ENCODE results near the gene DOC2A. TPM values are rescaled to one million over a fixed set of nuclear protein-coding genes. Genes with fewer than 3 reads are reported as not detected.

DOC2A gene
- total and polyA plus RNA-seq, 10 of the 15 experiments (the other 5 are each of a cell fraction or from before 2014, with no cell fraction given): 0.06 to 0.17 (median 0.12) TPM; not detected in 6

GRCh38 chr16:30003670-30004423 is 7.0 kb downstream of the DOC2A start:
- Histone ChIP-seq H3K27ac (ENCODE audit: control insufficient read depth, insufficient read depth) (no peak overlapping the region), H3K79me2 (ENCODE audit: control insufficient read depth, insufficient read depth, low read length) (no peaks in the 10 kb centered on the region), H4K20me1 (ENCODE audit: control insufficient read depth, insufficient read depth) (no peaks in the 10 kb centered on the region), H3K36me3 (ENCODE audit: control insufficient read depth in 2 of 2, insufficient read depth in 2 of 2, low read length in 1 of 2) (peaks cover 0 to 6% of the 10 kb centered on the region in 2 experiments; a peak in 3 of 4 replicates), H3K9ac (ENCODE audit: control insufficient read depth, insufficient read depth, low read length) (no peak overlapping the region), H3K4me2 (ENCODE audit: control insufficient read depth, insufficient read depth) (no peak overlapping the region), H3K27me3 (replicated peaks in 1 of 2; ENCODE audit: control insufficient read depth in 2 of 2, insufficient read depth in 2 of 2, low read length in 1 of 2) (no peaks in the 10 kb centered on the region), H3K4me3 (no peak overlapping the region), H3K4me1 (ENCODE audit: control insufficient read depth, insufficient read depth, low read length) (no peaks in the 10 kb centered on the region), H3K9me3 (replicated peaks; ENCODE audit: control insufficient read depth, insufficient read depth, low read length) (no peaks in the 10 kb centered on the region), H2AFZ (ENCODE audit: control insufficient read depth, low read depth, low read length) (no peak overlapping the region)
- TF ChIP-seq FOXM1 (IDR thresholded peaks at IDR 0.05; ENCODE audit: low read depth, low read length) (no peak), NFYA (IDR thresholded peaks at IDR 0.05; ENCODE audit: borderline replicate concordance, low read depth, low read length) (no peak), GABPA (IDR thresholded peaks at IDR 0.05; ENCODE audit: low read depth) (no peak), HDAC6 (IDR thresholded peaks at IDR 0.05; ENCODE audit: unreplicated experiment) (no peak), SMAD5 (IDR thresholded peaks at IDR 0.05; ENCODE audit: low read depth) (no peak), RELA (IDR thresholded peaks at IDR 0.05; ENCODE audit: borderline replicate concordance, partially characterized antibody) (no peak), SUPT20H (IDR thresholded peaks at IDR 0.05; ENCODE audit: borderline replicate concordance, control insufficient read depth, low read depth, low read length) (no peak), BHLHE40 (IDR thresholded peaks at IDR 0.05; ENCODE audit: borderline replicate concordance in 1 of 2, low read depth in 2 of 2, low read length in 1 of 2) (peak in 1 of 2 experiments; percentile 20; a peak in 1 of 4 replicates)
- DNase-seq (ENCODE audit: low read depth, low spot score) (no peak), ATAC-seq (no peak), FAIRE-seq (no peak)
- ChIA-PET CTCF (interaction anchor here (1.1 to 1.4 kb wide), 4 partner anchors 19 to 392 kb away, joined by 3 to 4 read pairs (median 3); partner anchors contain the start of gene C16orf92), RAD21 (ENCODE audit: unreplicated experiment) (no interaction called here), SMC1A (ENCODE audit: uncharacterized antibody, unreplicated experiment) (no interaction called here), POLR2A (no interaction called here)
- BruUV-seq (replicated peaks): no TSS peak
- WGBS (ENCODE audit: insufficient coverage, insufficient replicate concordance, low lambda C conversion rate, missing lambda C conversion rate): 81% methylated on average over 17 of the region's 17 CpGs
- in situ Hi-C loops (cut with MboI) (loop anchor here (25.0 kb wide), 1 partner anchor 892 kb away; no protein-coding TSS in a partner anchor), intact Hi-C loops (cut with micrococcal nuclease; ENCODE audit: unreplicated experiment) (no loop called here)

Measured in GM12878 (cell line).